ENCODE measurements around the gene NKX6-1.

Gene NKX6-1

DNA sequence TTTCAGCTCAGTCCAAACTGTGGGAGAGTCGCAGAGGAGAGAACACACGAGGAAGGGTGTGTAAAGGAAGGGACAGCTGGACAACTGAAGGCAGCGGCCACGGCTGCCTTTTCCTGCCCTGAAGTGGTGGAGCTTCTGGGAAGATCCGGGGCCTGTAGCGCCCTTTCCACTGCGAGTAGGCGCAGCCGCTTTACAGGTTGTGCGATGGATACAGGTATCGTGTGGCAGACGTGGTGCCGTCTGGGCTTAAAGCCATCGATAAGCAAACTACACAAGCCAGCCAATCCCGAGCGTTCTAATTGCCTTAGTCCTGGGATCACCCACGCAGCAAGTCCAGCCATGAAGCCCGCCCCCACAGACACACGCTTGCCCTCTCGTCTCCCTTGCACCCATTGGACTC lies 15.4 kb downstream of the NKX6-1 start:
- Histone ChIP-seq H3K9me3 (ENCODE audit: control insufficient read depth, insufficient read depth, low read length) (peaks cover 8% of the 10 kb centered on the region; the same call in 1 of the 2 replicates), H3K27ac (ENCODE audit: low read depth, low read length) (no peak overlapping the region), H4K20me1 (ENCODE audit: control insufficient read depth, insufficient read depth, low read depth, low read length) (no peaks in the 10 kb centered on the region), H3K9me2 (replicated peaks; ENCODE audit: control insufficient read depth, low read length) (no peaks in the 10 kb centered on the region), H3K4me2 (ENCODE audit: low read length) (no peak overlapping the region), H3K4me1 (ENCODE audit: control insufficient read depth, low read length) (no peaks in the 10 kb centered on the region), H3K36me3 (ENCODE audit: control insufficient read depth, low read length) (no peaks in the 10 kb centered on the region), H3K79me2 (ENCODE audit: control insufficient read depth, low read length) (no peaks in the 10 kb centered on the region), H3F3A (ENCODE audit: control insufficient read depth, insufficient read depth) (no peaks in the 10 kb centered on the region), H3K27me3 (ENCODE audit: control insufficient read depth, low read length) (no peaks in the 10 kb centered on the region), H3K4me3 (ENCODE audit: low read length) (no peak overlapping the region)
- TF ChIP-seq EZH2phosphoT487 (IDR thresholded peaks at IDR 0.05; ENCODE audit: borderline replicate concordance, low read length) = no peak
- TF ChIP-seq, protein P1, sequence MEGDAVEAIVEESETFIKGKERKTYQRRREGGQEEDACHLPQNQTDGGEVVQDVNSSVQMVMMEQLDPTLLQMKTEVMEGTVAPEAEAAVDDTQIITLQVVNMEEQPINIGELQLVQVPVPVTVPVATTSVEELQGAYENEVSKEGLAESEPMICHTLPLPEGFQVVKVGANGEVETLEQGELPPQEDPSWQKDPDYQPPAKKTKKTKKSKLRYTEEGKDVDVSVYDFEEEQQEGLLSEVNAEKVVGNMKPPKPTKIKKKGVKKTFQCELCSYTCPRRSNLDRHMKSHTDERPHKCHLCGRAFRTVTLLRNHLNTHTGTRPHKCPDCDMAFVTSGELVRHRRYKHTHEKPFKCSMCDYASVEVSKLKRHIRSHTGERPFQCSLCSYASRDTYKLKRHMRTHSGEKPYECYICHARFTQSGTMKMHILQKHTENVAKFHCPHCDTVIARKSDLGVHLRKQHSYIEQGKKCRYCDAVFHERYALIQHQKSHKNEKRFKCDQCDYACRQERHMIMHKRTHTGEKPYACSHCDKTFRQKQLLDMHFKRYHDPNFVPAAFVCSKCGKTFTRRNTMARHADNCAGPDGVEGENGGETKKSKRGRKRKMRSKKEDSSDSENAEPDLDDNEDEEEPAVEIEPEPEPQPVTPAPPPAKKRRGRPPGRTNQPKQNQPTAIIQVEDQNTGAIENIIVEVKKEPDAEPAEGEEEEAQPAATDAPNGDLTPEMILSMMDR (IDR thresholded peaks at IDR 0.05; ENCODE audit: low read depth, low read length, poor library complexity, severe bottlenecking) = no peak

GRCh38 chr4:84482564-84483563 lies 16.2 kb downstream of the NKX6-1 start:
- H3K27ac ChIP-seq (ENCODE audit: low read depth, low read length) = no peak overlapping the region
- no peaks in the 10 kb centered on the region for H3K79me2 ChIP-seq (ENCODE audit: control insufficient read depth, low read length)
- no peaks in the 10 kb centered on the region for H3K27me3 ChIP-seq (ENCODE audit: control insufficient read depth, low read length)

DNA sequence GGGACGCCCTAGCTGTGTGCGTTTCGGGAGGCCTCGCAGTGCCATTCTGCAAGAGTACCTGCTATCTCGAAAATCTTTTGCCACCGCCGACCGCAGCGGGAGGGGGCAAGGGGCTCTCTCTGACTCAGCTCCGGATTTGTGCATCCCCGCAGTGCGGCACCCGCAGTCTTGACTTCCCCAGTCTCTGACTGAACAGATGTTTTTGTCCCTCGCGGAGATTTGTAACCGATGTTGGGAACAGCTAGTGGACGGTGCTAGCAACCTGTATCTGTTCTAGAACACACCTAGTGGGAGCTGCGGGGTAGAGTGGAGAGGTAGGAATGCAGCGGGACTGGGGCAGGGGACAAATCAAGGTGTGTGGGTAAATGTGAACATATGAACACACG lies 17.2 kb downstream of the NKX6-1 start:
- Histone ChIP-seq H3K9me2 (replicated peaks; ENCODE audit: control insufficient read depth, low read length) (no peaks in the 10 kb centered on the region), H3K27ac (ENCODE audit: low read depth, low read length) (no peak overlapping the region), H3K79me2 (ENCODE audit: control insufficient read depth, low read length) (no peaks in the 10 kb centered on the region), H3K27me3 (ENCODE audit: control insufficient read depth, low read length) (no peaks in the 10 kb centered on the region), H3K36me3 (ENCODE audit: control insufficient read depth, low read length) (no peaks in the 10 kb centered on the region), H3F3A (ENCODE audit: control insufficient read depth, insufficient read depth) (no peaks in the 10 kb centered on the region), H3K4me1 (ENCODE audit: control insufficient read depth, low read length) (no peaks in the 10 kb centered on the region), H3K4me3 (ENCODE audit: low read length) (no peak overlapping the region), H3K4me2 (ENCODE audit: low read length) (no peak overlapping the region), H3K9me3 (ENCODE audit: control insufficient read depth, insufficient read depth, low read length) (peaks cover 8% of the 10 kb centered on the region; the same call in 1 of the 2 replicates), H4K20me1 (ENCODE audit: control insufficient read depth, insufficient read depth, low read depth, low read length) (no peaks in the 10 kb centered on the region)
- TF ChIP-seq, protein P1 (IDR thresholded peaks at IDR 0.05; ENCODE audit: low read depth, low read length, poor library complexity, severe bottlenecking) = no peak

More at GRCh38 chr4:84482564-84483563, 16.2 kb downstream of the NKX6-1 start:
- Histone ChIP-seq H3K9me3 (ENCODE audit: control insufficient read depth, insufficient read depth, low read length) (peaks cover 8% of the 10 kb centered on the region; the same call in 1 of the 2 replicates), H3K9me2 (replicated peaks; ENCODE audit: control insufficient read depth, low read length) (no peaks in the 10 kb centered on the region), H4K20me1 (ENCODE audit: control insufficient read depth, insufficient read depth, low read depth, low read length) (no peaks in the 10 kb centered on the region), H3K36me3 (ENCODE audit: control insufficient read depth, low read length) (no peaks in the 10 kb centered on the region), H3K4me1 (ENCODE audit: control insufficient read depth, low read length) (no peaks in the 10 kb centered on the region), H3K4me3 (ENCODE audit: low read length) (no peak overlapping the region), H3K4me2 (ENCODE audit: low read length) (no peak overlapping the region), H3F3A (ENCODE audit: control insufficient read depth, insufficient read depth) (no peaks in the 10 kb centered on the region)
- TF ChIP-seq, protein P1 (IDR thresholded peaks at IDR 0.05; ENCODE audit: low read depth, low read length, poor library complexity, severe bottlenecking) = no peak
- TF ChIP-seq EZH2phosphoT487 (IDR thresholded peaks at IDR 0.05; ENCODE audit: borderline replicate concordance, low read length) = no peak
